ENCODE measurements around the gene RRAS. TPM values are rescaled to one million over a fixed set of nuclear protein-coding genes. Genes with fewer than 3 reads are reported as not detected.
"Not testable (repeated sequence)": the region's sequence is repeated elsewhere in the genome, so short reads cannot be mapped to it uniquely, and the experiment has no call there.

The RRAS gene
- polyA plus RNA-seq, 1 donor from 2014 or later, result not detected

DNA sequence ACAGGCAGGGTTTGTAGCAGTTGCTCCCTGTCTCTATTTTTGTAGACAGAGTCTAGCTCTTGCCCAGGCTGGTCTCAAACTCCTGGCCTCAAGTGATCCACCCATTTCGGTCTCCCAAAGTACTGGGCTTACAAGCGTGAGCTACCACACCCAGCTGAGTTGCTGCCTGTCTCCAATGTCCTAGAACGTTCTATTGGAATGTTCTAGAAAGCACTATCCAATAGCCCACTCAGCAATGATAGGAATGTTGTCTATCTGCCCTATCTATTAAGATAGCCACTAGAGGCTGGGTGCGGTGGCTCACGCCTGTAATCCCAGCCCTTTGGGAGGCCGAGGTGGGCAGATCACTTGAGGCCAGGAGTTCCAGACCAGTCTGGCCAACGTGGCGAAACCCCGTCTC lies 6.7 kb downstream of the RRAS start:
- H3K79me2 ChIP-seq (replicated peaks; ENCODE audit: insufficient read depth, low read length); H3K4me3 ChIP-seq (ENCODE audit: low read length): not testable (repeated sequence)

GRCh38 chr19:49632576-49632975 lies 7.4 kb downstream of the RRAS start:
- TF ChIP-seq RAD21 (conservative IDR thresholded peaks at IDR 0.05) (no peak), SMC3 (conservative IDR thresholded peaks at IDR 0.05; ENCODE audit: poor library complexity) (no peak), CTCF (IDR thresholded peaks at IDR 0.05; ENCODE audit: poor library complexity, severe bottlenecking) (no peak), EZH2 (IDR thresholded peaks at IDR 0.05; ENCODE audit: borderline replicate concordance, insufficient read depth, low read length, poor library complexity, severe bottlenecking) (no peak), POLR2AphosphoS5 (IDR thresholded peaks at IDR 0.05) (no peak), MXI1 (conservative IDR thresholded peaks at IDR 0.05; ENCODE audit: poor library complexity, severe bottlenecking) (no peak), EP300 (conservative IDR thresholded peaks at IDR 0.05; ENCODE audit: poor library complexity, severe bottlenecking) (no peak), TAF1 (IDR thresholded peaks at IDR 0.05; ENCODE audit: low read depth) (no peak)
- TF ChIP-seq, protein P1, sequence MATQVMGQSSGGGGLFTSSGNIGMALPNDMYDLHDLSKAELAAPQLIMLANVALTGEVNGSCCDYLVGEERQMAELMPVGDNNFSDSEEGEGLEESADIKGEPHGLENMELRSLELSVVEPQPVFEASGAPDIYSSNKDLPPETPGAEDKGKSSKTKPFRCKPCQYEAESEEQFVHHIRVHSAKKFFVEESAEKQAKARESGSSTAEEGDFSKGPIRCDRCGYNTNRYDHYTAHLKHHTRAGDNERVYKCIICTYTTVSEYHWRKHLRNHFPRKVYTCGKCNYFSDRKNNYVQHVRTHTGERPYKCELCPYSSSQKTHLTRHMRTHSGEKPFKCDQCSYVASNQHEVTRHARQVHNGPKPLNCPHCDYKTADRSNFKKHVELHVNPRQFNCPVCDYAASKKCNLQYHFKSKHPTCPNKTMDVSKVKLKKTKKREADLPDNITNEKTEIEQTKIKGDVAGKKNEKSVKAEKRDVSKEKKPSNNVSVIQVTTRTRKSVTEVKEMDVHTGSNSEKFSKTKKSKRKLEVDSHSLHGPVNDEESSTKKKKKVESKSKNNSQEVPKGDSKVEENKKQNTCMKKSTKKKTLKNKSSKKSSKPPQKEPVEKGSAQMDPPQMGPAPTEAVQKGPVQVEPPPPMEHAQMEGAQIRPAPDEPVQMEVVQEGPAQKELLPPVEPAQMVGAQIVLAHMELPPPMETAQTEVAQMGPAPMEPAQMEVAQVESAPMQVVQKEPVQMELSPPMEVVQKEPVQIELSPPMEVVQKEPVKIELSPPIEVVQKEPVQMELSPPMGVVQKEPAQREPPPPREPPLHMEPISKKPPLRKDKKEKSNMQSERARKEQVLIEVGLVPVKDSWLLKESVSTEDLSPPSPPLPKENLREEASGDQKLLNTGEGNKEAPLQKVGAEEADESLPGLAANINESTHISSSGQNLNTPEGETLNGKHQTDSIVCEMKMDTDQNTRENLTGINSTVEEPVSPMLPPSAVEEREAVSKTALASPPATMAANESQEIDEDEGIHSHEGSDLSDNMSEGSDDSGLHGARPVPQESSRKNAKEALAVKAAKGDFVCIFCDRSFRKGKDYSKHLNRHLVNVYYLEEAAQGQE (IDR thresholded peaks at IDR 0.05; ENCODE audit: borderline replicate concordance), result no peak
- H3K4me2 ChIP-seq (ENCODE audit: low read length), result no peak overlapping the region
- no peaks in the 10 kb centered on the region for H3K27me3 ChIP-seq (ENCODE audit: insufficient read depth, low read depth, low read length)
- H3K79me2 ChIP-seq (replicated peaks; ENCODE audit: insufficient read depth, low read length), result no peaks in the 10 kb centered on the region
- no peak overlapping the region for H3K27ac ChIP-seq (ENCODE audit: low read length)
- H3K9me2 ChIP-seq (ENCODE audit: insufficient read depth, low read length), result no peaks in the 10 kb centered on the region
- H3F3A ChIP-seq (ENCODE audit: insufficient read depth, low read length, poor library complexity, severe bottlenecking), result no peaks in the 10 kb centered on the region
- H3K9me3 ChIP-seq (ENCODE audit: low read length), result no peaks in the 10 kb centered on the region
- no peaks in the 10 kb centered on the region for H4K20me1 ChIP-seq (ENCODE audit: insufficient read depth)
- no peak overlapping the region for H3K9ac ChIP-seq (ENCODE audit: low read length)
- no peaks in the 10 kb centered on the region for H3K36me3 ChIP-seq (ENCODE audit: insufficient read depth, low read length)
- H3K4me3 ChIP-seq (ENCODE audit: low read length), result no peak overlapping the region
- H2AFZ ChIP-seq (ENCODE audit: low read depth, low read length), result no peak overlapping the region

More for the DNA sequence above, 6.7 kb downstream of the RRAS start:
- not testable (repeated sequence) for H3K9me2 ChIP-seq (ENCODE audit: insufficient read depth, low read length); H3K36me3 ChIP-seq (ENCODE audit: insufficient read depth, low read length); H3K27ac ChIP-seq (ENCODE audit: low read length); H3K4me2 ChIP-seq (ENCODE audit: low read length); H3K27me3 ChIP-seq (ENCODE audit: insufficient read depth, low read depth, low read length); H2AFZ ChIP-seq (ENCODE audit: low read depth, low read length); H3F3A ChIP-seq (ENCODE audit: insufficient read depth, low read length, poor library complexity, severe bottlenecking); H4K20me1 ChIP-seq (ENCODE audit: insufficient read depth); H3K9me3 ChIP-seq (ENCODE audit: low read length); H3K9ac ChIP-seq (ENCODE audit: low read length)

GRCh38 chr19:49631610-49632192 lies 8.2 kb downstream of the RRAS start:
- H3K9me2 ChIP-seq (ENCODE audit: insufficient read depth, low read length), result no peaks in the 10 kb centered on the region
- no peaks in the 10 kb centered on the region for H3F3A ChIP-seq (ENCODE audit: insufficient read depth, low read length, poor library complexity, severe bottlenecking)
- H3K36me3 ChIP-seq (ENCODE audit: insufficient read depth, low read length), result no peaks in the 10 kb centered on the region

More at GRCh38 chr19:49631610-49632192, 8.2 kb downstream of the RRAS start:
- Histone ChIP-seq H3K27ac (ENCODE audit: low read length) (no peak overlapping the region), H3K4me3 (ENCODE audit: low read length) (no peak overlapping the region), H3K9ac (ENCODE audit: low read length) (no peak overlapping the region), H3K9me3 (ENCODE audit: low read length) (no peaks in the 10 kb centered on the region), H3K4me2 (ENCODE audit: low read length) (no peak overlapping the region), H4K20me1 (ENCODE audit: insufficient read depth) (no peaks in the 10 kb centered on the region), H3K27me3 (ENCODE audit: insufficient read depth, low read depth, low read length) (no peaks in the 10 kb centered on the region), H3K79me2 (replicated peaks; ENCODE audit: insufficient read depth, low read length) (no peaks in the 10 kb centered on the region), H2AFZ (ENCODE audit: low read depth, low read length) (no peak overlapping the region)
- TF ChIP-seq, protein P1 (IDR thresholded peaks at IDR 0.05; ENCODE audit: borderline replicate concordance), result no peak
- TF ChIP-seq EZH2 (IDR thresholded peaks at IDR 0.05; ENCODE audit: borderline replicate concordance, insufficient read depth, low read length, poor library complexity, severe bottlenecking) (no peak), POLR2AphosphoS5 (IDR thresholded peaks at IDR 0.05) (no peak), EP300 (conservative IDR thresholded peaks at IDR 0.05; ENCODE audit: poor library complexity, severe bottlenecking) (no peak), SMC3 (conservative IDR thresholded peaks at IDR 0.05; ENCODE audit: poor library complexity) (no peak), RAD21 (conservative IDR thresholded peaks at IDR 0.05) (no peak), CTCF (IDR thresholded peaks at IDR 0.05; ENCODE audit: poor library complexity, severe bottlenecking) (no peak), MXI1 (conservative IDR thresholded peaks at IDR 0.05; ENCODE audit: poor library complexity, severe bottlenecking) (no peak), TAF1 (IDR thresholded peaks at IDR 0.05; ENCODE audit: low read depth) (no peak)

All from neural cell (in vitro differentiated cells).